ENCODE data around the gene TMEM270. TPM values are rescaled to one million over a fixed set of nuclear protein-coding genes. Genes with fewer than 3 reads are reported as not detected.

The TMEM270 gene
- total RNA-seq, 1 experiment from 2014 or later: not detected

- no peak for DNase-seq
- Histone ChIP-seq H2AFZ (ENCODE audit: low read length) (no peak overlapping the region), H3K79me2 (ENCODE audit: low read length) (no peaks in the 10 kb centered on the region), H3K9me3 (ENCODE audit: low read length) (no peaks in the 10 kb centered on the region), H3K27me3 (ENCODE audit: low read length) (no peaks in the 10 kb centered on the region), H3K4me3 (ENCODE audit: low read length) (no peak overlapping the region), H4K20me1 (ENCODE audit: insufficient read depth, low read depth, low read length) (no peaks in the 10 kb centered on the region), H3K4me2 (ENCODE audit: low read depth, low read length, poor library complexity, severe bottlenecking) (no peak overlapping the region), H3K9me2 (replicated peaks; ENCODE audit: insufficient read depth, low read length) (no peaks in the 10 kb centered on the region), H3K36me3 (ENCODE audit: insufficient read depth, low read length) (no peaks in the 10 kb centered on the region), H3K27ac (ENCODE audit: low read length) (no peak overlapping the region), H3K9ac (ENCODE audit: low read length) (no peak overlapping the region), H3K4me1 (ENCODE audit: low read length) (no peaks in the 10 kb centered on the region)
Measured at GRCh38 chr7:73885975-73886798, 25.2 kb downstream of the TMEM270 start.

GRCh38 chr7:73887762-73888161 is 26.8 kb downstream of the TMEM270 start:
- no peaks in the 10 kb centered on the region for H4K20me1 ChIP-seq (ENCODE audit: insufficient read depth, low read depth, low read length)
- no peaks in the 10 kb centered on the region for H3K27me3 ChIP-seq (ENCODE audit: low read length)
- H3K27ac ChIP-seq (ENCODE audit: low read length): no peak overlapping the region
- no peaks in the 10 kb centered on the region for H3K9me2 ChIP-seq (replicated peaks; ENCODE audit: insufficient read depth, low read length)
- H2AFZ ChIP-seq (ENCODE audit: low read length): no peak overlapping the region
- no peaks in the 10 kb centered on the region for H3K4me1 ChIP-seq (ENCODE audit: low read length)
- no peaks in the 10 kb centered on the region for H3K79me2 ChIP-seq (ENCODE audit: low read length)
- H3K4me2 ChIP-seq (ENCODE audit: low read depth, low read length, poor library complexity, severe bottlenecking): no peak overlapping the region
- H3K9ac ChIP-seq (ENCODE audit: low read length): no peak overlapping the region
- no peak for DNase-seq
- H3K9me3 ChIP-seq (ENCODE audit: low read length): no peaks in the 10 kb centered on the region
- no peak overlapping the region for H3K4me3 ChIP-seq (ENCODE audit: low read length)
- H3K36me3 ChIP-seq (ENCODE audit: insufficient read depth, low read length): no peaks in the 10 kb centered on the region

- Histone ChIP-seq H3K9me2 (replicated peaks; ENCODE audit: insufficient read depth, low read length) (no peaks in the 10 kb centered on the region), H3K27me3 (ENCODE audit: low read length) (no peaks in the 10 kb centered on the region), H3K27ac (ENCODE audit: low read length) (no peak overlapping the region), H4K20me1 (ENCODE audit: insufficient read depth, low read depth, low read length) (no peaks in the 10 kb centered on the region), H3K79me2 (ENCODE audit: low read length) (no peaks in the 10 kb centered on the region), H3K9ac (ENCODE audit: low read length) (no peak overlapping the region), H3K4me1 (ENCODE audit: low read length) (no peaks in the 10 kb centered on the region), H2AFZ (ENCODE audit: low read length) (no peak overlapping the region), H3K4me2 (ENCODE audit: low read depth, low read length, poor library complexity, severe bottlenecking) (no peak overlapping the region), H3K9me3 (ENCODE audit: low read length) (no peaks in the 10 kb centered on the region), H3K4me3 (ENCODE audit: low read length) (no peak overlapping the region), H3K36me3 (ENCODE audit: insufficient read depth, low read length) (no peaks in the 10 kb centered on the region)
- no peak for DNase-seq
Measured at GRCh38 chr7:73888959-73889358, 28.0 kb downstream of the TMEM270 start.

GRCh38 chr7:73890555-73891147 is 29.7 kb downstream of the TMEM270 start:
- Histone ChIP-seq H3K9ac (ENCODE audit: low read length) (no peak overlapping the region), H3K4me1 (ENCODE audit: low read length) (no peaks in the 10 kb centered on the region), H3K36me3 (ENCODE audit: insufficient read depth, low read length) (no peaks in the 10 kb centered on the region), H4K20me1 (ENCODE audit: insufficient read depth, low read depth, low read length) (no peaks in the 10 kb centered on the region), H3K27ac (ENCODE audit: low read length) (no peak overlapping the region), H2AFZ (ENCODE audit: low read length) (no peak overlapping the region), H3K4me2 (ENCODE audit: low read depth, low read length, poor library complexity, severe bottlenecking) (no peak overlapping the region), H3K4me3 (ENCODE audit: low read length) (no peak overlapping the region), H3K79me2 (ENCODE audit: low read length) (no peaks in the 10 kb centered on the region), H3K9me2 (replicated peaks; ENCODE audit: insufficient read depth, low read length) (no peaks in the 10 kb centered on the region), H3K9me3 (ENCODE audit: low read length) (no peaks in the 10 kb centered on the region), H3K27me3 (ENCODE audit: low read length) (no peaks in the 10 kb centered on the region)
- no peak for DNase-seq

GRCh38 chr7:73891178-73891885 is 30.4 kb downstream of the TMEM270 start:
- no peaks in the 10 kb centered on the region for H3K79me2 ChIP-seq (ENCODE audit: low read length)
- no peaks in the 10 kb centered on the region for H3K36me3 ChIP-seq (ENCODE audit: insufficient read depth, low read length)
- H3K9me2 ChIP-seq (replicated peaks; ENCODE audit: insufficient read depth, low read length): no peaks in the 10 kb centered on the region
- H3K4me2 ChIP-seq (ENCODE audit: low read depth, low read length, poor library complexity, severe bottlenecking): no peak overlapping the region
- no peak overlapping the region for H3K9ac ChIP-seq (ENCODE audit: low read length)
- no peaks in the 10 kb centered on the region for H3K4me1 ChIP-seq (ENCODE audit: low read length)
- DNase-seq: no peak
- no peaks in the 10 kb centered on the region for H4K20me1 ChIP-seq (ENCODE audit: insufficient read depth, low read depth, low read length)
- no peaks in the 10 kb centered on the region for H3K27me3 ChIP-seq (ENCODE audit: low read length)
- H3K4me3 ChIP-seq (ENCODE audit: low read length): no peak overlapping the region
- no peak overlapping the region for H3K27ac ChIP-seq (ENCODE audit: low read length)
- 0 out of 2 replicates have a peak, but pooled peaks cover 3% of the 10 kb centered on the region for H3K9me3 ChIP-seq (ENCODE audit: low read length)
- H2AFZ ChIP-seq (ENCODE audit: low read length): no peak overlapping the region

- Histone ChIP-seq H4K20me1 (ENCODE audit: insufficient read depth, low read depth, low read length) (no peaks in the 10 kb centered on the region), H3K79me2 (ENCODE audit: low read length) (no peaks in the 10 kb centered on the region), H3K4me2 (ENCODE audit: low read depth, low read length, poor library complexity, severe bottlenecking) (no peak overlapping the region), H3K9me3 (ENCODE audit: low read length) (0 out of 2 replicates have a peak, but pooled peaks cover 3% of the 10 kb centered on the region), H3K27ac (ENCODE audit: low read length) (no peak overlapping the region), H3K4me1 (ENCODE audit: low read length) (no peaks in the 10 kb centered on the region), H3K9me2 (replicated peaks; ENCODE audit: insufficient read depth, low read length) (no peaks in the 10 kb centered on the region), H2AFZ (ENCODE audit: low read length) (no peak overlapping the region), H3K9ac (ENCODE audit: low read length) (no peak overlapping the region), H3K4me3 (ENCODE audit: low read length) (no peak overlapping the region), H3K36me3 (ENCODE audit: insufficient read depth, low read length) (no peaks in the 10 kb centered on the region), H3K27me3 (ENCODE audit: low read length) (no peaks in the 10 kb centered on the region)
- DNase-seq: no peak
Measured at GRCh38 chr7:73892003-73892999, 31.3 kb downstream of the TMEM270 start.

- Histone ChIP-seq H3K9me2 (replicated peaks; ENCODE audit: insufficient read depth, low read length) (no peaks in the 10 kb centered on the region), H3K79me2 (ENCODE audit: low read length) (no peaks in the 10 kb centered on the region), H4K20me1 (ENCODE audit: insufficient read depth, low read depth, low read length) (no peaks in the 10 kb centered on the region), H3K27me3 (ENCODE audit: low read length) (no peaks in the 10 kb centered on the region), H3K9ac (ENCODE audit: low read length) (no peak overlapping the region), H2AFZ (ENCODE audit: low read length) (no peak overlapping the region), H3K27ac (ENCODE audit: low read length) (no peak overlapping the region), H3K4me3 (ENCODE audit: low read length) (no peak overlapping the region), H3K4me1 (ENCODE audit: low read length) (no peaks in the 10 kb centered on the region), H3K36me3 (ENCODE audit: insufficient read depth, low read length) (no peaks in the 10 kb centered on the region), H3K9me3 (ENCODE audit: low read length) (0 out of 2 replicates have a peak, but pooled peaks cover 3% of the 10 kb centered on the region), H3K4me2 (ENCODE audit: low read depth, low read length, poor library complexity, severe bottlenecking) (no peak overlapping the region)
- no peak for DNase-seq
Measured at GRCh38 chr7:73893342-73894101, 32.6 kb downstream of the TMEM270 start.

Data from Karpas-422 (cell line).